Liver (tissue), 3 donors: ENCODE results near the gene C2orf76.

Source experiments
- ATF3 ChIP-seq: IDR thresholded peaks from 2 replicates; pipeline ENCODE4 v1.6.1; 2016; ENCODE audit warnings: antibody characterized with exemption
- CTCF ChIP-seq: fragments of 150-350 bp; IDR thresholded peaks from 2 replicates; pipeline ENCODE4 v1.5.1; 2017; ENCODE audit warnings: improper control_type of control experiment, low read depth, low read length; ENCODE audit not compliant: missing input control
- FOXA1 ChIP-seq: IDR thresholded peaks from 2 replicates; pipeline ENCODE4 v1.6.1; 2016; ENCODE audit warnings: antibody characterized with exemption
- GABPA ChIP-seq, 2 donors: IDR thresholded peaks in 1 of 2; conservative IDR thresholded peaks in 1 of 2; 2 replicates each; pipeline ENCODE4 v1.6.1; 2016; ENCODE audit warnings: antibody characterized with exemption in 2 of 2, mild to moderate bottlenecking in 1 of 2, moderate library complexity in 1 of 2
- HNF4A ChIP-seq, 2 donors: conservative IDR thresholded peaks; 2 replicates each; pipeline ENCODE4 v1.6.1; 2016; ENCODE audit warnings: antibody characterized with exemption in 2 of 2, mild to moderate bottlenecking in 2 of 2
- JUND ChIP-seq, 2 donors: IDR thresholded peaks; 2 replicates each; pipeline ENCODE4 v1.6.1; 2016; ENCODE audit warnings: antibody characterized with exemption in 2 of 2
- MAX ChIP-seq: IDR thresholded peaks from 2 replicates; pipeline ENCODE4 v1.6.1; 2016; ENCODE audit warnings: antibody characterized with exemption
- RAD21 ChIP-seq, 2 donors: IDR thresholded peaks; 2 replicates each; pipeline ENCODE4 v1.6.1; 2016; ENCODE audit warnings: antibody characterized with exemption in 2 of 2, mild to moderate bottlenecking in 2 of 2
- REST ChIP-seq: IDR thresholded peaks from 2 replicates; pipeline ENCODE4 v1.6.1; 2016; ENCODE audit warnings: antibody characterized with exemption, mild to moderate bottlenecking
- SP1 ChIP-seq: IDR thresholded peaks from 2 replicates; pipeline ENCODE4 v1.6.1; 2018; ENCODE audit warnings: antibody characterized with exemption, mild to moderate bottlenecking
- TAF1 ChIP-seq: conservative IDR thresholded peaks from 2 replicates; pipeline ENCODE4 v1.6.1; 2016; ENCODE audit warnings: antibody characterized with exemption, mild to moderate bottlenecking
- YY1 ChIP-seq: IDR thresholded peaks from 2 replicates; pipeline ENCODE4 v1.6.1; 2016; ENCODE audit warnings: antibody characterized with exemption, mild to moderate bottlenecking
- ZBTB33 ChIP-seq: IDR thresholded peaks from 2 replicates; pipeline ENCODE4 v1.6.1; 2016; ENCODE audit warnings: antibody characterized with exemption
- donor health status: healthy.
- donor health status: healthy.

- TF ChIP-seq CTCF (no peak), RAD21 (IDR thresholded peaks at IDR 0.05) (no peak), SP1 (no peak), ZBTB33 (no peak), HNF4A (conservative IDR thresholded peaks at IDR 0.05) (no peak), YY1 (no peak), JUND (IDR thresholded peaks at IDR 0.05) (no peak), MAX (no peak), REST (no peak), ATF3 (no peak), GABPA (IDR thresholded peaks at IDR 0.05 in 1 of 2, conservative IDR thresholded peaks at IDR 0.05 in 1 of 2) (no peak), FOXA1 (no peak), TAF1 (no peak)
These were observed 55.3 kb downstream of the C2orf76 start for GRCh38 chr2:119311371-119311770.
